ENCODE measurements around the gene GARS1.
A peak's percentile ranks its signal among the peaks of the same experiment; 100 is the strongest.

GARS1 gene

DNA sequence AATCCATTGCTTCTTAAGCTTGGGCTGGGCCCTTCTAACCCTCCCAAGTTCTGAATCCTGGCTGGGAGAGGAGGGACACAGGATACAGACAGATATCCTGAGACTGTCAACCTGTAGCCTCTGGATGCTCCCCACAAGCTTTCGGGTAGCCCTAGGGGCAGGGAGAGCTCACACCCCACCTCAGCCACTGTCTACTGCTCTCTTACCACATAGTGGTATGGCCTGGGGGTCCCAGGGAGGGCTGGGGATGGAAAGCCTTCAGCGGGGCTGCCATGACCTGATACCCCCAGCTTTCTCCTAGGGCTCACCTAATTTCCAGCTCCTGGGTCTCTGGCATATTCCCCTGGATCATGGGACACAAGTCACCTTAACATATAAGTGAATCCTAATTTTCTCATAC, 62.5 kb downstream of the GARS1 start:
- DNase-seq: no peak

DNA sequence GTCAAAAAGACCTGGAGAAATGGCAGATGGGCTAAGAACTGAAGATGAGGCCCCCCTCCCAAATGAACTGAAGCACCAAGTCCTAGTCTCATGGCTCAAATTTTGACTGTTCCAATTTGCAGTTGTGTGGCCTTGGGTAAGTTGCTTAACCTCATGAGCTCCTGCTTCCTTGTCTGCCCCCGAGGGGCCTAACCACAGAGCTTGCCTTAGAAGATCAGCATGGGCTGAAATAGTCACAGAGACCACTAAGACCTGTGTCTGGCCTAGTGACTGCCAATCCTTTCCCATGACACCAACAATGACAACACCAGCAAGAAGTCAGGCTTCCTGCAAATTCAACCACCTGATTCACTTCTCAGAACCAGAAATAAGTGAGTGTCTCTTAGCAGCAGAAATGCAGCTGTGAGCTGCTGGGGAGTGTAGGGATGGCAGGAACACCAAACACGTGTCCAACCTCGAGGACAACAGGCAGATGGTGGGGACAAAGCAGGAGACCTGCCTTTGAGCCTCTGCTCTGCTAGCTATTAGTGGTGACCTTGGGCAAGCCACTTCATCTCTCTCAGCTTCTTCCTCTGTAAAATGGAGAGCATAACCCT, 63.9 kb downstream of the GARS1 start:
- DNase-seq: no peak

DNA sequence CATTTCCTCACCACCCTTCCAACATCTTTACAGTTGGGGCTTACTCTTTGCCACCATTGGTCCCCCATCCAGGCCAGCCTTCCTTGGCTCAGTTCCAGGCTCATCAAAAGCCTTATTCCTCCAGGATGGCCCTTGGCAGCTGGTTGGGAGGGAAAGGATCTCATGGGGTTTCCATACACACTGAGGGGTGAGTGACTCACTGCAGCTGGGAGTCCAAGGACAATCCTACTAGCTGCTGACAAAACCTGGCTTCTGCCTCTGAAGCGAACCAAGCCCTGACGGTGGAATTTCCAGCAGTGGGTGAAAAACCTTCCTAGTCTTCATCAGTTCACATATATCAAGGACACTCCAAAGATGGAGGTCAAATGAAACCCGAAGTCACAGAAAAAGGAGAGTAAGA, 64.6 kb downstream of the GARS1 start:
- DNase-seq: no peak

- peak; percentile 55 for DNase-seq
Measured at GRCh38 chr7:30660331-30661255, 65.9 kb downstream of the GARS1 start.

- no peak for DNase-seq
Measured at GRCh38 chr7:30661926-30662325, 67.2 kb downstream of the GARS1 start.

DNA sequence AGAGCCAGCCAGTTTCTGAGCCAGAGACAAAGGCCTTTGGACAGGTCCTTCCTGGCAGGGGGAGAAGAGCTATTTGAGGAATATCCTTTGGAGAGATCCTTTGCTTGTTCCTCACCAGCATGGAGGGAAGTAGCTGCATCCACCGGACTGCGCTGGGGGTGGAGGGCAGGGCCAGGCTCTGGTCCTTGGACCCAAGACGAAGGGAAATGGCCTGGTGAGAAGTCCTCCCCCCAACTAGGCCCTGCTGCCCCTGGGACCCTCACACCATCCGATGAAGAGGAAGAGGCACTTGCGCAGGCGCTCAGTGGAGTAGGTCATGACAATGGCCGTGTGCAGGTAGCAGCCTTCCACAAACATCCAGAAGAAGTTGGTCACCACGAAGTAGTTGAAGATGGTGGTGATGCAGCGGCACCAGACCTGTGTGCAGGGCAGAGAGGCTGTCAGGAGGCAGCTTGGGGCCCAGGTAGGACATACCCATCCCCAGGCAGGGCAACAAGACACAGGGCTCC, 67.8 kb downstream of the GARS1 start:
- no peak for DNase-seq

DNA sequence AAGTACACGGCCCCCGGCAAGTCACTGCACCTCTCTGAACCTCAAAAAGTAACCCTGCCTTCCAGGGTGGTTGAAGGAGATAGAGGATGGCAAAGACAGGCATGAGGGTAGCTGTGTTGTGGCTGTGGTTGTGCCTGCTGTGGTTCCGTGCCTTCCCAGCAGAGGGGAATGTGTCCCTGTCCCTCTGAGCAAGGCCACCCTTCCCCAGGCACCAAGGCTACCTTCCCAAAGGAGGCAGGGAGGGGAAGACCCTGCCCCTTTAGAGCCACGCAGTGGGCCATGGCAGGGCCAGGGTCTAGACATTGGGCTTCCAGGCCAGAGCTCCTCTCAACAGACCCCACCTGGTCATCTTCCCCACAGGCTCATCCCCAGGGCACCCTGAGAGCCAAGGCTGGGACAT, 68.7 kb downstream of the GARS1 start:
- DNase-seq: no peak

GRCh38 chr7:30664184-30664885, 69.7 kb downstream of the GARS1 start:
- DNase-seq: no peak

DNA sequence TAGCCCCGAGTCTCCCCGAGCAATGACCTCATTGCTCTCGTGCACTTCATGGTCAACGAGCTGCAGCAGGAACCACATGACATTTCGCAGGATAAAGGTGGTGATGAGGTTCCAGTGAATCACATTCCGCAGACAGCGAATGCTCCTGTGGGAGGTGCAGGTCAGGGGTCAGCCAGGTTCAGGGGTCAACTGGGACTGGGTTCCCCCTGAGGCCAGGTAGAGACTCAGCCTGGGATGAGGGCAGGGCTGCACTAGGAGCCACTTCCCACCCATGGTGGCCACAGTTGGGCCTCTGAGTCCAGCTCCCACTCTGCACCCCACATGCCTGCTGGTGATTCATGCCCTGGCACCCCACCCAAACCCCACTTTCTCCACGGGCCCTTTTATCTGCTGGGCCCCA, 70.4 kb downstream of the GARS1 start:
- no peak for DNase-seq

GRCh38 chr7:30665449-30665848, 70.8 kb downstream of the GARS1 start:
- DNase-seq: no peak

GRCh38 chr7:30667172-30667571, 72.5 kb downstream of the GARS1 start:
- DNase-seq: no peak

GRCh38 chr7:30668102-30668501, 73.4 kb downstream of the GARS1 start:
- no peak for DNase-seq

DNA sequence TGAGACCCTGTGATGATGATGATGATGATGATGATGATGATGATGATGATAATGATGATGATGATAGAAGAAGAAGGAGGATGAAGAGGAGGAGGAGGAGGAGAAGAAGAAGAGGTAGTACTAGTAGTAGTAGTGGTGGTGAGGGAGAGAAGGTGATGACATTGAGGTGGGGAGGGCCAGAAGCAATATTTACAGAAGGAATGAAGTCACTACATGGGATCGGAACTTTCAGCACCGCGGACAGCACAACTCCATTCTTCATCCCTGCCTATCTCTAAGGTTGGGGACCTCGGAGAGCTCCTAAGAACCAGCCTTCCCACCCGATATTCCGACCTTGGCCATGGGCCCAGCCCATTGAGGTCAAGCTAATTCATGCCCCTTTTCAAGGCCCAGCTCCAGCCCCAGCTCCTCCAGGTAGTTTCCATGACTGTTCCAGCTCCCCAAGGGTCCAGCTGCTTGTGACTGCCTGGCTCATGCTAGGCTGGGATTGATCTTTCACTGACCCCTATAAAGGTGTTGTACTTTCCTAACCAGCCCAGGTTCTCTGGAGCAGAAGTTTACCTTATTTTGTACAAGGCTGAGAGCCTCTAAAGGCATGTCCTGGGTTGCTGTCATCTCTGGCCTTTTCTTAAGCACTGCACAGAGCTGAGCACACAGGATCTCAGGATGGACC, 77.3 kb downstream of the GARS1 start:
- DNase-seq: no peak

- no peak for DNase-seq
Measured at GRCh38 chr7:30674420-30674819, 79.7 kb downstream of the GARS1 start.

- DNase-seq: no peak
Measured at GRCh38 chr7:30674876-30675275, 80.2 kb downstream of the GARS1 start.

DNA sequence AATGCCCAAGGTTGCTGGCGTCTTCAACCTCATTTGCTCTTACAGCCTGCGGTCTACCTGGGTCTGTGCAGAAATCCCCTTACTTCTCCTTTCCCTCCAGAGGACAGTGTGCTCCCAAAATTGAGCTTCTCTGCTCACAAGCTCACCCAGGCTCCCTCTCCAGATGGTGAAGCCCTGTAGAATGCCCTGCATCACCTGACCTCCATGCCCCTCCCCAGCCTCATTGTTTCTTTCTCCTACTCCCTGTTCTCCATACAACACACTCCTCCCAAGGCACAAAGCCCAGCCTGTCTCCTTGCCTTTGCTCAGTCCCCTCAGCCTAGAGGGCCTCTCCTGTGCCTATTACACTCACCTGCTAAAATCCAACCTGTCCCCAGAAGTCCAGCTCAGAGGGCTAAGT, 84.1 kb downstream of the GARS1 start:
- DNase-seq: peak; percentile 39

DNA sequence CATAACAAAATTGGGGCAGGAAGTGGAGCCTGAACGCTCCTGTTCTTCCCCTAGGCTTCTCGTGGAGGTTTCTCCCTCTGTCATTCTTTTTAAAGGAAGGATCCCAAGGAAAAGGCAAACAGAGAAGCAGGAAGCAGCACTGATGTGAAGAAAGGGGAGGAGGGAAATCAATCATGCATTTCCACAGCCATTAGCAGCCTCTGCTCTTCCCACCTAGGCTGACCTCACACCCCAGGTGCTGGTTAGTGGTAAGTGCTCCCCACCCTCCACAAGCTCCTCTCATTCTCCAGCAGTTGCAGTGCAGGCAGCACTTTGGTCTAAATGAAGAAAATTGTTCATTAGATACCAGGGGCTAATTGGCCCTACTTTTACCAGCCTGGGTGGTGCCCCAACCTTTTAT, 85.0 kb downstream of the GARS1 start:
- DNase-seq: peak; percentile 73

DNA sequence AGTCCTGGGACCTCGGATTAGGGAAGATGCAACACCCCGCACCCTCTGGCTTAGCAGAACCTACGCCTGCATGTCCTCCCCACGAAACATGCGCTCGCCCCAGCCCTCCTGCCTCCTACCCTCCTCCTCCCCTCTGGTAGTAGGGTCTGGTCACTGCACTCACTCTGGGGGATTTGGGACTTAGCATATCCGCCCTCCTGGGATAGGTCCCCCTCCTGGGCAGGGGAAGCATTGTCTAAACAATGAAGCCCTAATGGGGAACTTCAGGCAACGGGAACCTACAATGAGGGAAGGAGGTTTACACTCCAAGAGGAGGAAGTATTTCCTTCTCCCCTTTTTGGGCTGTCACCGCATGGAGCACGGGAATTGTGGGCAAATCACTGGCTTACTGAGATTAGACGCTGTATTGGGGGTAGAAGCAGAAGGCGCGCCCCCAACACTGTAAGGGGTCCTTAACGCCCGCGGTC, 86.7 kb downstream of the GARS1 start:
- no peak for DNase-seq

GRCh38 chr7:30681815-30682211, 87.1 kb downstream of the GARS1 start:
- no peak for DNase-seq

GRCh38 chr7:30682212-30683083, 87.8 kb downstream of the GARS1 start, which contains the start of gene CRHR2:
TSS of gene CRHR2 (minus strand) at chr7:30682456. CDS start at chr7:30682280, 176 bp downstream.
- no peak for DNase-seq

GRCh38 chr7:30683306-30683705, 88.6 kb downstream of the GARS1 start:
- DNase-seq: no peak

Data from NCI-H510A treated with DMSO at 0.1 percent for 48 hours (cell line).